Caki2 (cell line): Measurements from ENCODE around the gene PPCDC. TPM values are rescaled to one million over a fixed set of nuclear protein-coding genes. Genes with fewer than 3 reads are reported as not detected.
A peak's percentile ranks its signal among the peaks of the same experiment; 100 is the strongest.

Source experiments
- DNase-seq: peaks from one replicate; pipeline ENCODE4 v3.0.0-alpha.2; 2015; ENCODE audit warnings: low read depth
- in situ Hi-C: cut with HindIII; loops from 2 replicates; pipeline ENCODE4 v1.10.0; 2016; ENCODE audit warnings: low sequenced_read_pairs, low pct_unique_long_range_greater_than_20kb, mixed read lengths
- total RNA-seq: library from RNA; depleted of rRNA; stranded (reverse); fragments of >200 nt; shearing (Covaris generic); gene quantifications from 2 replicates; pipeline ENCODE4 v1.2.3, GENCODE V29; 2014; ENCODE audit warnings: low replicate concordance; rRNA removed

PPCDC gene
- total RNA-seq, result 22.8 and 38.3 TPM in 2 replicates

GRCh38 chr15:75023181-75023871 lies at the start of gene PPCDC:
TSS of gene PPCDC (plus strand) at chr15:75023590. CDS start at chr15:75028319, 4,729 bp downstream.
- peak; percentile 87 for DNase-seq
- in situ Hi-C loops, result no loop called here

- DNase-seq, result no peak
- in situ Hi-C loops, result no loop called here
These were observed 47.2 kb upstream of the PPCDC start for GRCh38 chr15:74976159-74976558.

GRCh38 chr15:74977599-74977998 lies 45.8 kb upstream of the PPCDC start:
- in situ Hi-C loops, result no loop called here
- DNase-seq, result no peak

GRCh38 chr15:74978077-74978476 lies 45.3 kb upstream of the PPCDC start:
- DNase-seq, result no peak
- in situ Hi-C loops, result no loop called here

GRCh38 chr15:74978503-74978902 lies 44.9 kb upstream of the PPCDC start:
- in situ Hi-C loops, result no loop called here
- DNase-seq, result no peak

- DNase-seq, result no peak
- in situ Hi-C loops, result no loop called here
These were observed 41.2 kb upstream of the PPCDC start for GRCh38 chr15:74982183-74982582.

- in situ Hi-C loops, result no loop called here
- DNase-seq, result no peak
These were observed 39.6 kb upstream of the PPCDC start for GRCh38 chr15:74983725-74984231.

GRCh38 chr15:74988007-74988800 lies 35.2 kb upstream of the PPCDC start:
- DNase-seq, result peak; percentile 35
- in situ Hi-C loops, result no loop called here

GRCh38 chr15:74989527-74989926 lies 33.9 kb upstream of the PPCDC start:
- in situ Hi-C loops, result no loop called here
- no peak for DNase-seq

GRCh38 chr15:74992619-74993018 lies 30.8 kb upstream of the PPCDC start:
- no peak for DNase-seq
- in situ Hi-C loops, result no loop called here

GRCh38 chr15:74994236-74994635 lies 29.2 kb upstream of the PPCDC start:
- DNase-seq, result no peak
- in situ Hi-C loops, result no loop called here

GRCh38 chr15:74994685-74995084 lies 28.7 kb upstream of the PPCDC start:
- in situ Hi-C loops, result no loop called here
- DNase-seq, result no peak

- peak; percentile 85 for DNase-seq
- in situ Hi-C loops, result no loop called here
These were observed 28.1 kb upstream of the PPCDC start, which contains the start of gene SCAMP5 for GRCh38 chr15:74995182-74995778. TSS of gene SCAMP5 (plus strand) at chr15:74995563. CDS start at chr15:75011840, 16,277 bp downstream.

GRCh38 chr15:74995779-74996765 lies 27.3 kb upstream of the PPCDC start:
- DNase-seq, result no peak
- in situ Hi-C loops, result no loop called here

- in situ Hi-C loops, result no loop called here
- DNase-seq, result no peak
These were observed 26.2 kb upstream of the PPCDC start for GRCh38 chr15:74997141-74997540.

- DNase-seq, result no peak
- in situ Hi-C loops, result no loop called here
These were observed 25.8 kb upstream of the PPCDC start for GRCh38 chr15:74997543-74997942.

- in situ Hi-C loops, result no loop called here
- no peak for DNase-seq
These were observed 22.1 kb upstream of the PPCDC start for GRCh38 chr15:75001310-75001709.

GRCh38 chr15:75002398-75002797 lies 21.0 kb upstream of the PPCDC start:
- in situ Hi-C loops, result no loop called here
- no peak for DNase-seq
